ENCODE data around the gene DNAH3. TPM values are rescaled to one million over a fixed set of nuclear protein-coding genes. Genes with fewer than 3 reads are reported as not detected.
A peak's percentile ranks its signal among the peaks of the same experiment; 100 is the strongest.
"Not testable (repeated sequence)": the region's sequence is repeated elsewhere in the genome, so short reads cannot be mapped to it uniquely, and the experiment has no call there.

Gene DNAH3
- total and polyA plus RNA-seq, 3 donors from 2014 or later: 11.7 to 21.2 (median 19.9) TPM

DNA sequence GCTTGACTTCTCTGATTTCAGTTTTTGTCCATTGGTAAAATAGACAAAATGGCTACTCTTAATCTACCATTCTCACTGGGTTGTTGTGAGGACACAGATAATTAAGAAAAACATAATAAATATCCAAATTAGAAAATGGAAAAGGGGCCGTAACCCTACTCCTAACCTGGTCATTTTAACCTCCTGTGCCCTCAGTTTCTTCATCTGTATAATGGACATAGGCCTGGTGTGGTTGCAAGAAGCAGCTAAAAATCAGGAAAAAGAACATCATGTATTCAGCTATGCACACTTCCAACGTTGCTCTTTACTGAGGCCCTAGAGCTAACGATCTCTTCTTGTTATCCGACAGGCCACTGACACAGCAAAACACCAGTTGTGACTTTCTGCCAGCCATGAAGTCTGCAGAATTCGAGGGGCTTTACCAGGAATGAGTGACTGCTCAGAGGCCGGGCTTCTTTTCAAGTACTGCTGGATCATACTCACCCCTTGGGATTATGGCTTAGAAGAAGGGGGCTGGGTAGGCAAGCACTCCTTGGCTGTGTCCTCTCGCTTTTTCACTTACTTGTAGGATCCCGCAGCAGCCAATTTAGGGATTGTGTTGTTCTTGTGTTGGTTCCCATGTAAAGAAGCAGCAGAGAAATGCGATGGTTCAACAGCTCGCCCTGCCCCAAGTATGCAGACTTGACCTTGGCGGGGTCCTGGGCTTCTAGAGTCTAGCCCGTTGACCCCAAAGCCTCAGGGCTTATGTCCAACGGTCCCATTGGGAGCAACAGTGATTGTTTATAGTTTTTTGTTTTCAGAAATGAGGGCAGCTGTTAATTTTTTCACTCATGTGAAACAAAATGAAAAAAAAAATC lies 28.7 kb upstream of the DNAH3 start:
- H3K4me1 ChIP-seq: peaks cover 16% of the 10 kb centered on the region
- peak overlapping the region; percentile 57 to 65 for H3K27ac ChIP-seq
- intact Hi-C loops (cut with DNase I; ENCODE audit: low total_unique reads): no loop called here
- no peak overlapping the region for H3K4me3 ChIP-seq
- TF ChIP-seq, protein P1, sequence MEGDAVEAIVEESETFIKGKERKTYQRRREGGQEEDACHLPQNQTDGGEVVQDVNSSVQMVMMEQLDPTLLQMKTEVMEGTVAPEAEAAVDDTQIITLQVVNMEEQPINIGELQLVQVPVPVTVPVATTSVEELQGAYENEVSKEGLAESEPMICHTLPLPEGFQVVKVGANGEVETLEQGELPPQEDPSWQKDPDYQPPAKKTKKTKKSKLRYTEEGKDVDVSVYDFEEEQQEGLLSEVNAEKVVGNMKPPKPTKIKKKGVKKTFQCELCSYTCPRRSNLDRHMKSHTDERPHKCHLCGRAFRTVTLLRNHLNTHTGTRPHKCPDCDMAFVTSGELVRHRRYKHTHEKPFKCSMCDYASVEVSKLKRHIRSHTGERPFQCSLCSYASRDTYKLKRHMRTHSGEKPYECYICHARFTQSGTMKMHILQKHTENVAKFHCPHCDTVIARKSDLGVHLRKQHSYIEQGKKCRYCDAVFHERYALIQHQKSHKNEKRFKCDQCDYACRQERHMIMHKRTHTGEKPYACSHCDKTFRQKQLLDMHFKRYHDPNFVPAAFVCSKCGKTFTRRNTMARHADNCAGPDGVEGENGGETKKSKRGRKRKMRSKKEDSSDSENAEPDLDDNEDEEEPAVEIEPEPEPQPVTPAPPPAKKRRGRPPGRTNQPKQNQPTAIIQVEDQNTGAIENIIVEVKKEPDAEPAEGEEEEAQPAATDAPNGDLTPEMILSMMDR (IDR thresholded peaks at IDR 0.05): no peak
- no peak for TF ChIP-seq POLR2A (IDR thresholded peaks at IDR 0.05)
- no peaks in the 10 kb centered on the region for H3K27me3 ChIP-seq
- WGBS, 2 donors: 37 to 42% methylated on average over 13 of the region's 13 CpGs
- no peaks in the 10 kb centered on the region for H3K9me3 ChIP-seq
- no peaks in the 10 kb centered on the region for H3K36me3 ChIP-seq (ENCODE audit: low read depth, missing control alignments)
- peak; percentile 87 for DNase-seq

DNA sequence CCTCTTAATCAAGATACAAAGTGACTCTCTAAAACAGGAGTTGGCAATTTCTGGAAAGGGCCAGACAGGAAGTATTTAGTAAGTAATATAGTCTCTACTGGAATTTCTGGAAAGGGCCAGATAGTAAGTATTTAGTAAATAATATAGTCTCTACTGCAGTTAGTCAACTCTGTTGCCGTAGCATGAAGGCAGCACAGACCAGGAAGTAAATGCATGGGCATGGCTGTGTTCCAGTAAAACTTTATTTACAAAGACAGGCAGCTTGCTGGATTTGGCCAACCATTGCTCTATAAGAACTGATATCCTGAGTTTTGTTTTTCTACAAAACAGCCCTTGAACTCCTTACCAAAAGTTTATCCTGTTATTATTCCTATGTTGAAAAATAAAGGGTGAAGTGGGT lies 24.8 kb upstream of the DNAH3 start:
- 86 to 100% methylated on average over 1 of the region's 1 CpG for whole genome bisulfite sequencing, 2 donors
- Histone ChIP-seq H3K4me1 (peaks cover 11% of the 10 kb centered on the region), H3K36me3 (ENCODE audit: low read depth, missing control alignments) (no peaks in the 10 kb centered on the region), H3K4me3 (no peak overlapping the region), H3K27me3 (no peaks in the 10 kb centered on the region), H3K9me3 (no peaks in the 10 kb centered on the region), H3K27ac (no peak overlapping the region)
- TF ChIP-seq, protein P1 (IDR thresholded peaks at IDR 0.05): no peak
- no peak for TF ChIP-seq POLR2A (IDR thresholded peaks at IDR 0.05)
- DNase-seq: no peak
- intact Hi-C loops (cut with DNase I; ENCODE audit: low total_unique reads): no loop called here

DNA sequence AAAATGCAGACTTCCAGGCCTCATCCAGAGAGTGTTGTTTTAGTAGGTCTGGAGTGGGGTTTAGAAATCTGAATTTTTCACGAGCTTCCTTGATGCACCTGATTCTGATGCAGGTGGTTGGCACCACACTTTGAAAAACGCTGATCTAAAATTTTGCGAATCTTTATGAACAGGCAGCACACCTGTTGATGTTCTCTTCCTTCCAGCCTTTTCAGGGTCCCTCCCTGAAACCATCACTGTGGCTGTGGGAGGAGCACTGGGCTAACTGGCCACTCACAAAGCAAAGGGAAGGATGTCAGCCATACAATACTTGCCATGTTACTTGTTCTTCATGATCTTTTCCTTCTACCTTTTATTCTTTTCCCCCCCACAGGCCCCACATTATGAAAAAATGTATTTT lies 22.0 kb upstream of the DNAH3 start:
- DNase-seq: no peak
- Histone ChIP-seq H3K4me3 (no peak overlapping the region), H3K4me1 (no peaks in the 10 kb centered on the region), H3K27ac (no peak overlapping the region), H3K36me3 (ENCODE audit: low read depth, missing control alignments) (no peaks in the 10 kb centered on the region), H3K9me3 (no peaks in the 10 kb centered on the region), H3K27me3 (no peaks in the 10 kb centered on the region)
- TF ChIP-seq, protein P1 (IDR thresholded peaks at IDR 0.05): no peak
- TF ChIP-seq POLR2A (IDR thresholded peaks at IDR 0.05): no peak
- intact Hi-C loops (cut with DNase I; ENCODE audit: low total_unique reads): no loop called here
- 85 to 98% methylated on average over 3 of the region's 3 CpGs for WGBS, 2 donors

DNA sequence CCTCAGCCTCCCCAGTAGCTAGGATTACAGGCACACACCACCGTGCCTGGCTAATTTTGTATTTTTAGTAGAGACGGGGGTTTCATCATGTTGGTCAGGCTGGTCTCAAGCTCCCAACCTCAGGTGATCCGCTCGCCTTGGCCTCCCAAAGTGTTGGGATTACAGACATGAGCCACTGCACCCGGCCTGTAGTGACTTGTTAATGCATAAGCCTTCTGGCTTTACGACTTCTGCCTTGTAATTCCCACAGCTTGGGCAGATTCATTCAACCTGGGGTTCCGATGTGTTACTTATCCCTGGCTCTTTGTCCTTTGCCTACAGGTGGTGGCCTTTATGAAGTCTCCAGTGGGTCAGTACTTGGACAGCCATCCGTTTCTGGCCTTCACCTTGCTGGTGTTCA lies 19.5 kb upstream of the DNAH3 start:
- intact Hi-C loops (cut with DNase I; ENCODE audit: low total_unique reads); H3K27me3 ChIP-seq; DNase-seq; H3K4me1 ChIP-seq; H3K9me3 ChIP-seq; H3K36me3 ChIP-seq (ENCODE audit: low read depth, missing control alignments); H3K27ac ChIP-seq; H3K4me3 ChIP-seq: not testable (repeated sequence)
- WGBS, 2 donors: 95% methylated on average over 8 of the region's 8 CpGs

DNA sequence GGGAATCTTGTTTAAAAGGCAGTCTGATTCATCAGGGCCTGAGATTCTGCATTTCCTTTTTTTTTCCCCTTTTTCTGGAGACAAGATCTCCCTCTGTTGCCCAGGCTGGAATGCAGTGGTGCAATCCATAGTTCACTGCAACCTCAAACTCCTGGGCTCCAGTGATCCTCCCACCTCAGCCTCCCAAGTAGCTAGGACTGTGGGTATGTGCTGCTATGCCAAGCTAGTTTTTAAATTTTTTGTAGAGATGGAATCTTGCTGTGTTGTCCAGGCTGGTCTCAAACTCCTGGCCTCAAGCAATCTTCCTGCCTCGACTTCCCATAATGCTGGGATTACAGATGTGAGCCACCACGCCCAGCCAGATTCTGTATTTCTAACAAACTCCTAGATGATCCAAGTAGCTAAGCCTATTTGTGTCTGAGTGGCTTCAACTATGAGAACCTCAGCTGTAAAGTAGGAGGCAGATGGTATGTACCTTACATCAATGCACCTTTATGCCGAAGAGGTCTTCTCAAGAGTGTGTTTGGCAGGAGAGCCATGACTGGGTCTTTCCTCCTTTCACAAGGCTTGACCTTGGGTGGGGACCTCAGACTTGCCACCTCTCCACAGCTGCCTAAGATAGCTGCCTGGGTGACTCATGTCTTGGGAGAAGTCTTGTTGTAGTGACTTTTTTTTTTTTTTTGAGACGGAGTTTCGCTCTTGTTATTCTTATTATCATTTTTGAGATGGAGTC lies 18.8 kb upstream of the DNAH3 start:
- no peaks in the 10 kb centered on the region for H3K9me3 ChIP-seq
- intact Hi-C loops (cut with DNase I; ENCODE audit: low total_unique reads): loop anchor here (10.0 kb wide), 1 partner anchor 385 kb away; no protein-coding TSS in a partner anchor

More for the DNA sequence above, 18.8 kb upstream of the DNAH3 start:
- Histone ChIP-seq H3K36me3 (ENCODE audit: low read depth, missing control alignments) (no peaks in the 10 kb centered on the region), H3K27ac (no peak overlapping the region), H3K27me3 (no peaks in the 10 kb centered on the region), H3K4me1 (no peaks in the 10 kb centered on the region), H3K4me3 (no peak overlapping the region)
- TF ChIP-seq POLR2A (IDR thresholded peaks at IDR 0.05): no peak
- TF ChIP-seq, protein P1 (IDR thresholded peaks at IDR 0.05): no peak
- 85 to 86% methylated on average over 5 of the region's 5 CpGs for WGBS, 2 donors
- DNase-seq: no peak

Measured in testis (tissue), 3 donors.